CD4-positive, CD25-positive, alpha-beta regulatory T cell (primary cell): ENCODE results near the gene IFNA6. TPM values are rescaled to one million over a fixed set of nuclear protein-coding genes. Genes with fewer than 3 reads are reported as not detected.

Experiments
- ATAC-seq, 2 donors: fragments of 150-1000 bp; cut with Tn5 transposase; one replicate each; pipeline ENCODE4 v1.10.0; 2021; ENCODE audit warnings: low read depth in 2 of 2, moderate number of reproducible peaks in 2 of 2, moderate library complexity in 1 of 2
- DNase-seq, 3 donors: peaks; one replicate each; pipeline versions ENCODE4 v3.0.0 to v3.0.0-alpha.2; 2012 to 2022; ENCODE audit warnings: mixed read lengths in 1 of 3
- H3K27ac ChIP-seq: one replicate; pipeline ENCODE4 v1.7.0; 2013; ENCODE audit warnings: mild to moderate bottlenecking, low read length; ENCODE audit not compliant: insufficient read depth, poor library complexity, severe bottlenecking
- H3K27me3 ChIP-seq: one replicate; pipeline ENCODE4 v1.7.0; 2013; ENCODE audit warnings: low read length; ENCODE audit not compliant: control insufficient read depth, insufficient read depth
- H3K36me3 ChIP-seq: one replicate; pipeline ENCODE4 v1.7.0; 2013; ENCODE audit warnings: mild to moderate bottlenecking, low read length, moderate library complexity; ENCODE audit not compliant: control insufficient read depth, insufficient read depth
- H3K4me1 ChIP-seq: 2 replicates; pipeline ENCODE4 v1.7.0; 2013; ENCODE audit warnings: mild to moderate bottlenecking, low read length; ENCODE audit not compliant: insufficient read depth, control insufficient read depth, poor library complexity, severe bottlenecking
- H3K4me3 ChIP-seq: one replicate; pipeline ENCODE4 v1.7.0; 2013; ENCODE audit warnings: low read depth, mild to moderate bottlenecking, low read length, moderate library complexity
- H3K9me3 ChIP-seq, 2 experiments: 1 replicate in 1 of 2; 2 replicates in 1 of 2; pipeline ENCODE4 v1.7.0; 2013; ENCODE audit warnings: low read length in 2 of 2, mild to moderate bottlenecking in 1 of 2, moderate library complexity in 1 of 2; ENCODE audit not compliant: control insufficient read depth in 2 of 2
- H3K27ac Mint-ChIP-seq, 3 donors: one replicate each; pipeline ENCODE4 v1.8.0; 2020 to 2022; ENCODE audit warnings: mild to moderate bottlenecking in 3 of 3, mixed read lengths in 3 of 3, moderate library complexity in 2 of 3
- H3K27me3 Mint-ChIP-seq: one replicate; pipeline ENCODE4 v1.8.0; 2022; ENCODE audit warnings: mild to moderate bottlenecking, mixed read lengths
- H3K36me3 Mint-ChIP-seq: one replicate; pipeline ENCODE4 v1.8.0; 2020; ENCODE audit warnings: mixed read lengths
- H3K4me1 Mint-ChIP-seq, 4 donors: one replicate each; pipeline ENCODE4 v1.8.0; 2020 to 2022; ENCODE audit warnings: mixed read lengths in 4 of 4, mild to moderate bottlenecking in 1 of 4
- H3K4me3 Mint-ChIP-seq, 4 donors: one replicate each; pipeline ENCODE4 v1.8.0; 2020 to 2022; ENCODE audit warnings: mild to moderate bottlenecking in 4 of 4, mixed read lengths in 4 of 4, moderate library complexity in 3 of 4
- H3K9me3 Mint-ChIP-seq, 7 donors: one replicate each; pipeline ENCODE4 v1.8.0; 2020 to 2022; ENCODE audit warnings: mixed read lengths in 7 of 7, mild to moderate bottlenecking in 3 of 7, moderate library complexity in 2 of 7
- polyA plus RNA-seq, 4 donors: library from polyadenylated mRNA; unstranded; fragments of 300-500 nt; fragmentation: Illumina TruSeq; gene quantifications; one replicate each; pipeline ENCODE4 v1.2.3, GENCODE V29; 2021
- total RNA-seq: library from RNA; stranded (reverse); gene quantifications from one replicate; pipeline ENCODE4 v1.2.3, GENCODE V29; 2022

Gene IFNA6
- total and polyA plus RNA-seq, 5 donors from 2014 or later: not detected

DNA sequence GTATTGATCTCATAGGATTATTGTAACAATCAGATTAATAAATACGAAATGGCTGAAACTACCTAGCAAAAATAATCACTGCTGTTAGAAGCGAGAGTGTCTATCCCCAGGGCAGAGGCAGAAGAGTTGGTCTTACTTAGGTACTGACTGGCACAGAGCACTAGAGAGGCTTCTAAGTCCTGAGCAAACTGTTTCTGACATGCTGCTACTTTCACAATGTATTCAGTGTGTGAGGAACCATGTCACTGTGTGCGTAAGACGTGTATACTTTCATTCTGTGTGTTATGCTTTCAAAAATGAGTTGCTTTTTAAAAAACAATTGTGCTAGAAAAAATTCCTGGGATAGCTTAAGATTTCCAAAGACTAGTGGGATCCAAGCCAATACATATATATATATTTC lies 10.0 kb downstream of the IFNA6 start:
- Mint-ChIP-seq H3K4me3 (no peak overlapping the region), H3K27me3 (peaks cover 56% of the 10 kb centered on the region), H3K27ac (no peak overlapping the region), H3K9me3 (peaks cover 0 to 6% (median 1%) of the 10 kb centered on the region in 7 donors), H3K36me3 (no peaks in the 10 kb centered on the region), H3K4me1 (peaks cover 0 to 10% (median 6%) of the 10 kb centered on the region in 4 donors)
- Histone ChIP-seq H3K4me3 (no peak overlapping the region), H3K27me3 (peaks cover 18% of the 10 kb centered on the region), H3K27ac (no peak overlapping the region), H3K9me3 (peaks cover 0 to 5% of the 10 kb centered on the region in 2 experiments), H3K36me3 (no peaks in the 10 kb centered on the region), H3K4me1 (no peaks in the 10 kb centered on the region)
- DNase-seq: no peak
- ATAC-seq: no peak

DNA sequence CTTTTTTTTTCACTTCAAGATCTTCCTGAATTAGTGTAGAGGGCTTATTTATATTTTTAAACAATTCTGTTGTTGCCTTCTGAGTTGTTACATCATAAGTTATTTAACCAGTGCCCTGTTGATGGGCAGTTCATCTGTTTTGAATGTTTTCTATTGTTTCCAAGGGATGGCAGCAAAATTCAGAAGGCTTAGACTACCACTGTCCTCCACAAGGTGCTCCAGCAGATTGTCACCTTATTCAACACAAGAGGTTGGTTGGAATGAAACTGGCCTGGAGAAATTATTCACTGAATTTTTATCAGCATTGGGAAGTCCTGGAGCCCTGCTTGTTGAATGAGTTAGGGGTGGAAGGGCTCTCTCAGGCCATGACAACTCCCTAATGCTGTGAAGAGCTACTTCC lies 14.2 kb downstream of the IFNA6 start:
- Histone ChIP-seq H3K9me3 (no peaks in the 10 kb centered on the region), H3K27ac (no peak overlapping the region), H3K27me3 (peaks cover 11% of the 10 kb centered on the region), H3K36me3 (peaks cover 9% of the 10 kb centered on the region), H3K4me1 (peaks cover 28% of the 10 kb centered on the region), H3K4me3 (no peak overlapping the region)
- DNase-seq: no peak
- H3K27me3 Mint-ChIP-seq: peaks cover 25% of the 10 kb centered on the region
- peaks cover 27 to 47% (median 35%) of the 10 kb centered on the region in 4 donors for H3K4me1 Mint-ChIP-seq
- no peaks in the 10 kb centered on the region for H3K9me3 Mint-ChIP-seq
- ATAC-seq: no peak
- peak overlapping the region; percentile 82 to 99 (median 96) for H3K4me3 Mint-ChIP-seq
- H3K36me3 Mint-ChIP-seq: peaks cover 17% of the 10 kb centered on the region
- H3K27ac Mint-ChIP-seq: peak overlapping the region in 2 of 3 donors; percentile 37 to 97

DNA sequence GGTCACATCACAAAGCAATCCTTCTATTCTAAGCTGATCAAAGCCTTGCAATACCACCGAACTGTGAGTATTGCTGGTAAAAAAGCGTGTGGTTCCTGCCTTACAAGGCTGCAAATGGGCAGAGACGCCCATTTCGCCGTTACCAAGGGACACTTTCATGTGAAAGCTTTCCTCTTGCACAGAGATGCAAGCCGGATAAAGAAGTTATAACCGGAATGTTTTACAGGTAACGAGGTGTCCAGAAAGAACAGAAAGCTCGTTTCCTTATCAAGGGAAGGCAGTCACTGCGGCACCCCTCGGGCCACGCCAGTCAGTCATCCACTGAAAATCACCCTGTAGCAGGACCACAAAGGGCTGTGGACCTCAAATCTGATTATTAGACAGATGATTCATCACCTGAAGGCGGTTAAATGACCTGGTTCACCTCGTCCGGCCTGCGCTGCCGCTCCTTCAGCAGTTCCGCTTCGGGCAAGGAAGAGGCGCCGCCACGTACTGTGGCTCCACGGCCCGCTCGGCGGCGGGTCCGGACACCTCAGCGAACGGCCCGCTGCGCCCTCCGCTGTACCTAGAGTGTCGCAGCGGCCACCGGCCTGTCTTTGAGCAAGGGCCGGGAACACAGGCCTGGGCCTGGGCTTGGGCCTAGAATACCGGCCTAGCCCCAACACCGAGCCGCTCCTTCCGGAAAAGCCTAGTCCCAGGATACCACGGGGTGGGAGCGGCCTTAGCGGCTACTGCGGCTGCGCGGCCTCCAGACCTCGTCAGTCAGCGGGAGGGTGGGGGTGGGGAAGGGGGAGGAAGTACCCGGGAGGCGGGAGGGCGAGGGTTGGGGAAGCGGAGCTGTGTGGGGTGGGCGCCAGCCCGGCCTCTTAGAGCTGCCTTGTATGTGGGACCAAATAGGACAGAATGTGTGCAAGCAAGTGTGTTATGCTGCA lies 15.7 kb downstream of the IFNA6 start, which contains the start of gene KLHL9:
Gene KLHL9, minus strand, starts transcription at position 704 of the 932 bp plus-strand sequence. Its CDS starts 545 bp downstream, at position 159.
- no peaks in the 10 kb centered on the region for H3K9me3 Mint-ChIP-seq

DNA sequence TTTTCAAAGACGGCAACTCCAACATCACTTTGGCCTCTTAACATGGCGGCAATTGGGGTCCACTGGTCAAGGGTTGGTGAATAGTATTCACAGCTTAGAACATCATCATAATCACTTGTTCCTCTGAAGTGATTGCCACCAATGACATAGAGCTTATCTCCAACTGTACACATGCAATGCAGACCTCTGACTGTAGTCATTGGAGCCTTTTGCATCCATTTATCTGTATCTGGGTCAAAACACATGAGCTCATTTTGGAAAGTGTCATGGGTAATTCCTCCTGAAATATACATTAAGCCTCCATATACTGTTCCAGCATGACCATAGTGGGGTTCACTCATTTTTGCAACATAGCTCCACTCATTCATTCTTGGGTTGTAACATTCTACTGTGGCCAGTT lies 17.5 kb downstream of the IFNA6 start:
- H3K36me3 ChIP-seq: peaks cover 21% of the 10 kb centered on the region
- no peak overlapping the region for H3K27ac ChIP-seq
- Mint-ChIP-seq H3K27ac (peak overlapping the region in 2 of 3 donors; percentile 10 to 93), H3K9me3 (no peaks in the 10 kb centered on the region), H3K36me3 (peaks cover 17% of the 10 kb centered on the region), H3K4me3 (peak overlapping the region; percentile 94 to 99 (median 96)), H3K4me1 (peaks cover 33 to 75% (median 57%) of the 10 kb centered on the region in 4 donors), H3K27me3 (peaks cover 13% of the 10 kb centered on the region)
- H3K4me3 ChIP-seq: peak overlapping the region; percentile 98
- H3K4me1 ChIP-seq: peaks cover 58% of the 10 kb centered on the region
- no peaks in the 10 kb centered on the region for H3K9me3 ChIP-seq
- H3K27me3 ChIP-seq: no peaks in the 10 kb centered on the region
- no peak for DNase-seq
- ATAC-seq: no peak

More for the DNA sequence above, 15.7 kb downstream of the IFNA6 start, which contains the start of gene KLHL9:
- no peaks in the 10 kb centered on the region for H3K9me3 ChIP-seq
- peak; percentile 75 to 92 (median 82) for DNase-seq
- peaks cover 16% of the 10 kb centered on the region for H3K36me3 ChIP-seq
- ATAC-seq: peak; percentile 81 to 82
- Mint-ChIP-seq H3K36me3 (peaks cover 17% of the 10 kb centered on the region), H3K27me3 (peaks cover 18% of the 10 kb centered on the region), H3K4me3 (peak within 1 kb of the TSS; percentile 94 to 99 (median 96)), H3K27ac (peak within 1 kb of the TSS; percentile 93 to 97 (median 95)), H3K4me1 (peaks cover 27 to 62% (median 46%) of the 10 kb centered on the region in 4 donors)
- peak within 1 kb of the TSS; percentile 98 for H3K4me3 ChIP-seq
- peaks cover 2% of the 10 kb centered on the region for H3K27me3 ChIP-seq
- H3K4me1 ChIP-seq: peaks cover 43% of the 10 kb centered on the region
- peak within 1 kb of the TSS; percentile 88 for H3K27ac ChIP-seq

DNA sequence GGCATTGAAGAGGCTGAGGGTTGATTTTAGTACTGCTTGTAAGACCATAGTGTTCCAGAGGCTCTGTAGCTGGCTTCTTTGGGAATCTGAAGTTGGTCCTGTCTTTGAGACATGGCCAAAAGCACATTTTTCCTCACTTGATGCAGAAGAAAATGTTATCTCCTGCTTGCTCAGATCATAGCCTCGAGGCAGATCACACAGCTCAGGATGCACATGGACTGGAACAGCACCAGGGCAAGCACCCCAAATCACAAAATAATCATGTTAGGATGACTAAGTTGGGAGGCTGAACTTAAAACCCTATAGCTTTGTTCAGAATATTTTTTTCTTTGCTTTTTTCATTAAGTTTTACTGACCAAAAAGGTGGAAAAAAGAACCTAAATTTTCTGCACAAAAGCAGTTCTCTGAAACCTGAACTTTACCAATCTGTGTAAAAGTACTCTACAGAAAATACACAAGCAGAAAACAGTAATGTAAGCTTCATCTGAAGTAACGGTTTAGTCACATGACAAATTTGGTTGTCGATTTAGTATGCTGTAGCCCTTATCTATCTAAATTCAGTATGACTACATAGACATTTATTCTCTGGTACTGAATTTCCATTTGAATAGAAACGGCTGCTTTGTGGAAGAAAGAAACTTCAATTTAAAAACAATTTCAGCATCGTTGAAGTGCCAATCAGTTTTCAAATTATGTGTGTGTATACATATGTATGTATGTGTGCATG lies 18.8 kb downstream of the IFNA6 start:
- peaks cover 8% of the 10 kb centered on the region for H3K27me3 Mint-ChIP-seq
- H3K4me1 ChIP-seq: peaks cover 66% of the 10 kb centered on the region
- peak overlapping the region in 2 of 3 donors; percentile 15 to 20 for H3K27ac Mint-ChIP-seq
- H3K27me3 ChIP-seq: no peaks in the 10 kb centered on the region
- DNase-seq (no peak), ATAC-seq (no peak)
- no peaks in the 10 kb centered on the region for H3K9me3 Mint-ChIP-seq
- peaks cover 21% of the 10 kb centered on the region for H3K36me3 ChIP-seq
- peaks cover 39 to 87% (median 70%) of the 10 kb centered on the region in 4 donors for H3K4me1 Mint-ChIP-seq
- no peak overlapping the region for H3K27ac ChIP-seq
- peak overlapping the region; percentile 98 for H3K4me3 ChIP-seq
- H3K9me3 ChIP-seq: no peaks in the 10 kb centered on the region
- peak overlapping the region; percentile 94 to 99 (median 96) for H3K4me3 Mint-ChIP-seq
- peaks cover 17% of the 10 kb centered on the region for H3K36me3 Mint-ChIP-seq

DNA sequence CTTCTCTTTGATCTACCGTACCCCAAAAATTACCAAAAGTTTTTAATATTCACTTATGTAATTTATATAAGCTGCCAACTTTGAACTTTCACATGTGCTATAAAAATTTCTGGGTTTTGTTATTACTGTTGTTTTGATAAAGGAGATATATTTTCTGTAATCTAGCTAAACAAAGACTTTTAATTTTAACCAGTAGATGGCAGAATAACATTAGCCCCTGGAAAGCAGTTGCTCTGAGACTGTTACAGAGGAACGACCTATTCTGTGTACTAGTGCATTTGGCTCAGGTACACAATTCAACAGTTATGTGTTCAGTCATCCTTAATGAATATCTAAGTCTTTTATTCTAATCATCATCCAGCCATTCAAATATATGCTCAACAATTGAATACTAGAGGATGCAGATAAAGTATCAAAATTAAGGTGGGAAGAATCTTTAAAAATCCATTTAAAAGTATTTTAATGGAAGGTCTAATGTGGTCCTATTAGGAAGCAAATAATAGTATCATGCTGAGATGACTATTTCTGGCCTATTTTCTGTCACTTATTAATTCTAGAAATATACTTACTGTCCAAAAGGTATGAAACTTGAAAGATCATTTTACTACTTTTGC lies 24.1 kb downstream of the IFNA6 start:
- peaks cover 40% of the 10 kb centered on the region for H3K4me1 ChIP-seq
- Mint-ChIP-seq H3K9me3 (no peaks in the 10 kb centered on the region), H3K4me1 (peaks cover 19 to 61% (median 53%) of the 10 kb centered on the region in 4 donors), H3K27ac (no peak overlapping the region), H3K4me3 (peak overlapping the region in 2 of 4 donors; percentile 7 to 75), H3K36me3 (peaks cover 10% of the 10 kb centered on the region), H3K27me3 (no peaks in the 10 kb centered on the region)
- no peaks in the 10 kb centered on the region for H3K9me3 ChIP-seq
- peaks cover 31% of the 10 kb centered on the region for H3K36me3 ChIP-seq
- H3K4me3 ChIP-seq: peak overlapping the region; percentile 1
- H3K27ac ChIP-seq: peak overlapping the region; percentile 36
- ATAC-seq (peak; percentile 86), DNase-seq (peak in 2 of 3 donors; percentile 67)
- H3K27me3 ChIP-seq: no peaks in the 10 kb centered on the region

DNA sequence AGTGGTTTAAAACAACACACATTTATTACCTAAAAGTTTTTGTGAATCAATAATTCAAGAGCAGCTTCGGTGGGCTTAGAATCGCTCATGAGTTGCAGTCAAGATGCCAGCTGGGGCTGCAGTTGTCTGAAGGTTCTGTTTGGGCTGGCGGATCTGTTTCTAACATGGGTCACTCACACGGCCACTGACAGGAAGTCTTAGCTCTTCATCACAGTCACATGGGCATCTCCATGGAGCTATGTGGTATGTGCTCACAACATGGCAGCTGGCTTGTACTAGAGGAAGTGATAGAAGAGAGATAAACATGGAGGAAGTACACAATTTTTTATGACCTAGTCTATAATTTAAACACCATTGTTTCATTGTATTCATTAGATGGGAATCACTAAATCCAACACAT lies 26.6 kb downstream of the IFNA6 start:
- Histone ChIP-seq H3K36me3 (peaks cover 26% of the 10 kb centered on the region), H3K9me3 (no peaks in the 10 kb centered on the region), H3K4me1 (peaks cover 15% of the 10 kb centered on the region), H3K4me3 (no peak overlapping the region), H3K27ac (no peak overlapping the region), H3K27me3 (no peaks in the 10 kb centered on the region)
- peaks cover 17 to 37% (median 37%) of the 10 kb centered on the region in 4 donors for H3K4me1 Mint-ChIP-seq
- no peaks in the 10 kb centered on the region for H3K9me3 Mint-ChIP-seq
- no peak for ATAC-seq
- H3K27me3 Mint-ChIP-seq: no peaks in the 10 kb centered on the region
- no peak overlapping the region for H3K27ac Mint-ChIP-seq
- peaks cover 10% of the 10 kb centered on the region for H3K36me3 Mint-ChIP-seq
- H3K4me3 Mint-ChIP-seq: peak overlapping the region in 1 of 4 donors; percentile 8
- no peak for DNase-seq
